Measurements from ENCODE around the gene KCNK18.

KCNK18 gene

DNA sequence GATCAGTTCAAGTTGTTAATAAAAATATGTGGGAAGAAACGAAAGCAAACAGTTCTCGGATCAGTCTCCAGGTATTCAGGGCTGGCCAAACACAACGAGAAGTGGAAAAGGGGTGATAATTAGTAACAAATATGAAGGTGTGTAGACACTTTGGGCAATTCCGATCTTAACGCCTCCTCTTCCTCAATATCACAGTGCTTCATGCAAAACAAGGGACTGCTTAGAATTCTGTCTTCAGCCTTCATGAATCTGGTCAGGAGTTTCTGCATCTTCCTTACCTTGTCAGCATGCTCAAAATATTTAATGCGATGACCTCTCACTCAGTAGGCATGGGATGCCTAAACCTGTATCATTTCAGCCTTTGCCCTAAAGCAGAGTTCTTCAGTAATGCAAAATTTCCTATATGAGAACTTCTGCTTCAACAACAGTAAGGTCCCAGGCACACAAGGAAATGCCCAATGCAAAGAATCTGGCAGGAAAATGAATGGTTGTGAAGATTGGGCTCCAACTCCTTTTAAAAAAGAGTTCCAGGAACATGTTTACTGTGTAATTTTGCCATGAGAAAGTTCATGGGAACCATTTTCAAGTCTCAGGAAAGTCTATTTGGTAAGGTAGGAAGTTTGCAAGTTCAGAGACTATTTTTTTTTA lies 35.8 kb upstream of the KCNK18 start:
- TF ChIP-seq FOXM1 (IDR thresholded peaks at IDR 0.05; ENCODE audit: borderline replicate concordance, low read depth) (no peak), NFIC (IDR thresholded peaks at IDR 0.05) (no peak), CEBPB (IDR thresholded peaks at IDR 0.05) (no peak), EGR1 (IDR thresholded peaks at IDR 0.05) (no peak), ZBTB7A (IDR thresholded peaks at IDR 0.05; ENCODE audit: low read depth) (no peak), TEAD4 (IDR thresholded peaks at IDR 0.05) (no peak), YY1 (IDR thresholded peaks at IDR 0.05; ENCODE audit: low read depth) (no peak), TAF1 (IDR thresholded peaks at IDR 0.05; ENCODE audit: low read depth) (no peak), TCF12 (IDR thresholded peaks at IDR 0.05; ENCODE audit: low read depth) (no peak), CREB1 (IDR thresholded peaks at IDR 0.05; ENCODE audit: low read depth) (no peak), EP300 (IDR thresholded peaks at IDR 0.05; ENCODE audit: borderline replicate concordance) (no peak), RAD21 (IDR thresholded peaks at IDR 0.05; ENCODE audit: low read depth) (no peak)
- TF ChIP-seq, protein P1, sequence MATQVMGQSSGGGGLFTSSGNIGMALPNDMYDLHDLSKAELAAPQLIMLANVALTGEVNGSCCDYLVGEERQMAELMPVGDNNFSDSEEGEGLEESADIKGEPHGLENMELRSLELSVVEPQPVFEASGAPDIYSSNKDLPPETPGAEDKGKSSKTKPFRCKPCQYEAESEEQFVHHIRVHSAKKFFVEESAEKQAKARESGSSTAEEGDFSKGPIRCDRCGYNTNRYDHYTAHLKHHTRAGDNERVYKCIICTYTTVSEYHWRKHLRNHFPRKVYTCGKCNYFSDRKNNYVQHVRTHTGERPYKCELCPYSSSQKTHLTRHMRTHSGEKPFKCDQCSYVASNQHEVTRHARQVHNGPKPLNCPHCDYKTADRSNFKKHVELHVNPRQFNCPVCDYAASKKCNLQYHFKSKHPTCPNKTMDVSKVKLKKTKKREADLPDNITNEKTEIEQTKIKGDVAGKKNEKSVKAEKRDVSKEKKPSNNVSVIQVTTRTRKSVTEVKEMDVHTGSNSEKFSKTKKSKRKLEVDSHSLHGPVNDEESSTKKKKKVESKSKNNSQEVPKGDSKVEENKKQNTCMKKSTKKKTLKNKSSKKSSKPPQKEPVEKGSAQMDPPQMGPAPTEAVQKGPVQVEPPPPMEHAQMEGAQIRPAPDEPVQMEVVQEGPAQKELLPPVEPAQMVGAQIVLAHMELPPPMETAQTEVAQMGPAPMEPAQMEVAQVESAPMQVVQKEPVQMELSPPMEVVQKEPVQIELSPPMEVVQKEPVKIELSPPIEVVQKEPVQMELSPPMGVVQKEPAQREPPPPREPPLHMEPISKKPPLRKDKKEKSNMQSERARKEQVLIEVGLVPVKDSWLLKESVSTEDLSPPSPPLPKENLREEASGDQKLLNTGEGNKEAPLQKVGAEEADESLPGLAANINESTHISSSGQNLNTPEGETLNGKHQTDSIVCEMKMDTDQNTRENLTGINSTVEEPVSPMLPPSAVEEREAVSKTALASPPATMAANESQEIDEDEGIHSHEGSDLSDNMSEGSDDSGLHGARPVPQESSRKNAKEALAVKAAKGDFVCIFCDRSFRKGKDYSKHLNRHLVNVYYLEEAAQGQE (IDR thresholded peaks at IDR 0.05; ENCODE audit: low read depth), result no peak
- TF ChIP-seq, protein P2, sequence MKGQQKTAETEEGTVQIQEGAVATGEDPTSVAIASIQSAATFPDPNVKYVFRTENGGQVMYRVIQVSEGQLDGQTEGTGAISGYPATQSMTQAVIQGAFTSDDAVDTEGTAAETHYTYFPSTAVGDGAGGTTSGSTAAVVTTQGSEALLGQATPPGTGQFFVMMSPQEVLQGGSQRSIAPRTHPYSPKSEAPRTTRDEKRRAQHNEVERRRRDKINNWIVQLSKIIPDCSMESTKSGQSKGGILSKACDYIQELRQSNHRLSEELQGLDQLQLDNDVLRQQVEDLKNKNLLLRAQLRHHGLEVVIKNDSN (IDR thresholded peaks at IDR 0.05), result no peak
- TF ChIP-seq, protein P3, sequence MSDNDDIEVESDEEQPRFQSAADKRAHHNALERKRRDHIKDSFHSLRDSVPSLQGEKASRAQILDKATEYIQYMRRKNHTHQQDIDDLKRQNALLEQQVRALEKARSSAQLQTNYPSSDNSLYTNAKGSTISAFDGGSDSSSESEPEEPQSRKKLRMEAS (IDR thresholded peaks at IDR 0.05), result no peak

DNA sequence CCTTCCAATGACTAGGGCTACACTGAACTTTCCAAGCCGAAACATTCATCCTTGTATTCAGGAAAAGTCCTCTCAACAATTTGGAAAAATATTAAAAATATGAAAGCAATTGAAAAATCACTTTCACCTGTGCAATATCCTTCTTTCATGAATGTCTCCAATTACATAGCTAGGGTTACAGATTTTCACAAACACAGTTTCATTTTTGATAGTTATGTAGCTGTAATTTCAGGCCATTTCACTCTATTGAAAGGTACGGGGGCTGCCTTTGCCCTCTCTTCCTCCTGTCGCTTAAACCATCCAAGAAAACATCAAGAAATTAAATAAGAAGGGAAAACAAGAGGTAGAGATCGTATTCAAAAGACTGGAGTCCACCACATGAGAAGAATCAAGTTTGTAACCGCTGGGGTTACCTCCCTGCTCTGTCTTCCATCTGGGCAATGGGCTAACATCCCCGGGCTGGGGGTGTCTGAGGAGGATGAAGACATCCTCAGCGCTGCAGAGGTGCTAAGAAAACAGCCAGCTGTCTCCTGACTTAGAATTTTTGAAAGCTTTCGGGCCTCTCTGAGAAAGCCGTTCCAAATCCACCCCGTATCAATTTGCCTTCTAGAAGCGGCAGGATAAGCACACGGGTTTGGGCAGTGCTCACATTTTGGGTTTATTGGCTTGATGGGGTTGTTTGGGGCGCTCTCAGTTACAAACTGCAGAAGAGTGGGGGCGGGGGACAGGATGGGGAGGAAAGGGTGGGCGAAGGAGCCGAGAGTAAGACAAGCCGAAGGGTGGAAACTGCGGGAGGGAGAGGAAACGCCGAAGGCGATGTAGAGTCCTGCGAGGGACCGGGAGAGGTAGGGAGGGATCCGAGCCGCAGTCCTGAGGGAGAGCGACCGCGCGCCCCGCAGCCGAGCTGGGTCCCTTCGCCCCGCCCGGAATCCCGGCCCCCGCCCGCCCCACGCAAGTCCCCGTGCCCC lies 34.9 kb upstream of the KCNK18 start:
- TF ChIP-seq CEBPB (IDR thresholded peaks at IDR 0.05) (no peak), NFIC (IDR thresholded peaks at IDR 0.05) (no peak), CREB1 (IDR thresholded peaks at IDR 0.05; ENCODE audit: low read depth) (no peak), TEAD4 (IDR thresholded peaks at IDR 0.05) (no peak), YY1 (IDR thresholded peaks at IDR 0.05; ENCODE audit: low read depth) (no peak), TAF1 (IDR thresholded peaks at IDR 0.05; ENCODE audit: low read depth) (no peak), RAD21 (IDR thresholded peaks at IDR 0.05; ENCODE audit: low read depth) (no peak)
- TF ChIP-seq, protein P2 (IDR thresholded peaks at IDR 0.05), result no peak
- TF ChIP-seq, protein P1 (IDR thresholded peaks at IDR 0.05; ENCODE audit: low read depth), result no peak

DNA sequence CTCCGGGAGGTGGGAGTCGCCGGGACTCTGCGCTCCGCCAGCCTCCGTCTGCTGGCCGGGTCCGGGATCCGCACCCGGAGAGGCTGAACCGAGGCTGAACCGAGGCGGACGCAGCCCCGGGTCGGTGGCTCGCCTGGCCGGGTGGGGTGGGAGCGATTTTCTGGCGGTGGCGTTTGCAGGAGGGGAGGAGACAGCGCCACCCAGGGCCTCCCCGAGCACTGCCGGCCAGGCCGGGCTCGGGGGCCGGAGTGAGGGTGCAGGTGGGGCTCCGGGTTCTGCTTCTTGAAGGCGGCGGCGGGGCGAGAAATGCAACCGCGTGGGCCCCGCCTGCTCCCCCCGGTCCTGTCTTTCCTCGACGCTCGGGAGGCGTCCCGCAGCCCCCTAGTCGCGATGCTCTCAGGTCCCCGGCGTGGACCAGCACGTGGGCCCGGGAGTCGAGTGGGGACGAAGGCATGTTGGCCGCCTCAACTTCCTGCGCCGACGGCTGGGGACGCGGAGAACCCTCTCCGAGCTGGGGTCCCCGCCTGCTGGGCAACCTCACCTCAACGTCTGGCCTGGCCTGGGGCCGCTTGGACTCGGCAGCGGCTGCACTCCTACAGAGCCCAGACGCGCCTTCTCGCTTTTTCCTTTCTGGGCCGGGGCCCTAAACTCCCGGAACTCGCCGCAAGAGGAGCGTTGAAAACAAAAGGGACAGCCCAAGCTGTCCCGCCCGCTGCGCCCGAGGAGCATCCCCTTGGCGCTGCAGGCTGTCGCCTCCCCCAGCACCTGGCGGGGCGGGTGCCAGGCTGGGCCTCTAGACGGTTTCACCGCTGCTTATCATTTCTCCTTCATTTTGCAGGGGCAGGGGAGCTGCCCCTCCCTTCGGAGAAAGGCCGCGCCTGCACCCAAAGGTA lies 34.0 kb upstream of the KCNK18 start:
- TF ChIP-seq EGR1 (IDR thresholded peaks at IDR 0.05) (no peak), EP300 (IDR thresholded peaks at IDR 0.05; ENCODE audit: borderline replicate concordance) (0 out of 2 replicates have a peak, but pooled peaks have one; percentile 12), CEBPB (IDR thresholded peaks at IDR 0.05) (no peak), ZBTB7A (IDR thresholded peaks at IDR 0.05; ENCODE audit: low read depth) (no peak), TEAD4 (IDR thresholded peaks at IDR 0.05) (no peak), FOXM1 (IDR thresholded peaks at IDR 0.05; ENCODE audit: borderline replicate concordance, low read depth) (no peak), CREB1 (IDR thresholded peaks at IDR 0.05; ENCODE audit: low read depth) (no peak), NFIC (IDR thresholded peaks at IDR 0.05) (no peak), TAF1 (IDR thresholded peaks at IDR 0.05; ENCODE audit: low read depth) (no peak), RAD21 (IDR thresholded peaks at IDR 0.05; ENCODE audit: low read depth) (peak; percentile 43; the same call in 1 of the 2 replicates)
- TF ChIP-seq, protein P2 (IDR thresholded peaks at IDR 0.05), result no peak
- TF ChIP-seq, protein P3 (IDR thresholded peaks at IDR 0.05), result peak; percentile 49; the same call in 1 of the 2 replicates
- TF ChIP-seq, protein P1 (IDR thresholded peaks at IDR 0.05; ENCODE audit: low read depth), result no peak

All from Ishikawa (cell line).